ENCODE results near the gene ACE.

ACE gene

GRCh38 chr17:63491413-63491812 lies 14.6 kb downstream of the ACE start:
- no peak for DNase-seq (ENCODE audit: low read depth)

- DNase-seq (ENCODE audit: low read depth): no peak
Observed at GRCh38 chr17:63491977-63492618, 15.2 kb downstream of the ACE start.

- no peak for DNase-seq (ENCODE audit: low read depth)
Observed at GRCh38 chr17:63492940-63493339, 16.1 kb downstream of the ACE start.

- DNase-seq (ENCODE audit: low read depth): no peak
Observed at GRCh38 chr17:63493411-63493810, 16.6 kb downstream of the ACE start.

GRCh38 chr17:63494300-63494928 lies 17.6 kb downstream of the ACE start:
- DNase-seq (ENCODE audit: low read depth): no peak

- DNase-seq (ENCODE audit: low read depth): no peak
Observed at GRCh38 chr17:63495491-63495890, 18.6 kb downstream of the ACE start.

- no peak for DNase-seq (ENCODE audit: low read depth)
Observed at GRCh38 chr17:63496177-63496576, 19.3 kb downstream of the ACE start.

- no peak for DNase-seq (ENCODE audit: low read depth)
Observed at GRCh38 chr17:63496663-63497400, 20.0 kb downstream of the ACE start.

GRCh38 chr17:63497708-63498483 lies 21.0 kb downstream of the ACE start:
- no peak for DNase-seq (ENCODE audit: low read depth)

GRCh38 chr17:63498626-63499195 lies 21.9 kb downstream of the ACE start:
- DNase-seq (ENCODE audit: low read depth): no peak

- DNase-seq (ENCODE audit: low read depth): no peak
Observed at GRCh38 chr17:63500543-63501390, 23.9 kb downstream of the ACE start.

- DNase-seq (ENCODE audit: low read depth): no peak
Observed at GRCh38 chr17:63503341-63503705, 26.5 kb downstream of the ACE start.

- DNase-seq (ENCODE audit: low read depth): no peak
Observed at GRCh38 chr17:63504261-63504660, 27.4 kb downstream of the ACE start.

- DNase-seq (ENCODE audit: low read depth): no peak
Observed at GRCh38 chr17:63505341-63505740, 28.5 kb downstream of the ACE start.

- no peak for DNase-seq (ENCODE audit: low read depth)
Observed at GRCh38 chr17:63506627-63507026, 29.8 kb downstream of the ACE start.

- DNase-seq (ENCODE audit: low read depth): no peak
Observed at GRCh38 chr17:63511331-63511730, 34.5 kb downstream of the ACE start.

GRCh38 chr17:63512388-63512787 lies 35.5 kb downstream of the ACE start:
- no peak for DNase-seq (ENCODE audit: low read depth)

- no peak for DNase-seq (ENCODE audit: low read depth)
Observed at GRCh38 chr17:63512896-63513644, 36.2 kb downstream of the ACE start.

GRCh38 chr17:63514477-63514876 lies 37.6 kb downstream of the ACE start:
- no peak for DNase-seq (ENCODE audit: low read depth)

GRCh38 chr17:63514974-63515373 lies 38.1 kb downstream of the ACE start:
- DNase-seq (ENCODE audit: low read depth): no peak

- no peak for DNase-seq (ENCODE audit: low read depth)
Observed at GRCh38 chr17:63515426-63515825, 38.6 kb downstream of the ACE start.
